Aorta (tissue), 5 donors: Measurements from ENCODE around the gene RPRD1B. TPM values are rescaled to one million over a fixed set of nuclear protein-coding genes. Genes with fewer than 3 reads are reported as not detected.
"Not testable (repeated sequence)": the region's sequence is repeated elsewhere in the genome, so short reads cannot be mapped to it uniquely, and the experiment has no call there.

Source experiments
- ATAC-seq: fragments of 200-7000 bp; cut with Tn5 transposase; one replicate; pipeline ENCODE4 v1.9.1; 2022; ENCODE audit warnings: moderate library complexity; ENCODE audit not compliant: low FRiP score
- DNase-seq, 2 donors: peaks; one replicate each; pipeline ENCODE4 v3.0.0-alpha.2; 2020
- H3K27ac ChIP-seq, 2 donors: one replicate each; pipeline ENCODE4 v1.5.1; 2013; ENCODE audit warnings: low read length in 2 of 2, mild to moderate bottlenecking in 2 of 2, moderate library complexity in 2 of 2, control low read depth in 1 of 2, inconsistent platforms in 1 of 2, low read depth in 1 of 2
- H3K27me3 ChIP-seq, 2 donors: one replicate each; pipeline ENCODE4 v1.6.1; 2013; ENCODE audit warnings: control low read depth in 1 of 2, low read length in 1 of 2, mild to moderate bottlenecking in 1 of 2, moderate library complexity in 1 of 2; ENCODE audit not compliant: insufficient read depth in 2 of 2, control insufficient read depth in 1 of 2
- H3K36me3 ChIP-seq, 2 donors: one replicate each; pipeline ENCODE4 v1.6.1; 2013; ENCODE audit warnings: control low read depth in 1 of 2, low read length in 1 of 2, mild to moderate bottlenecking in 1 of 2; ENCODE audit not compliant: insufficient read depth in 2 of 2, control insufficient read depth in 1 of 2
- H3K4me1 ChIP-seq, 2 donors: one replicate each; pipeline ENCODE4 v1.6.1; 2013; ENCODE audit warnings: low read length in 2 of 2, control low read depth in 1 of 2, mild to moderate bottlenecking in 1 of 2, moderate library complexity in 1 of 2; ENCODE audit not compliant: insufficient read depth in 2 of 2, control insufficient read depth in 1 of 2
- H3K4me3 ChIP-seq, 2 donors: one replicate each; pipeline ENCODE4 v1.5.1; 2013; ENCODE audit warnings: low read length in 2 of 2, control low read depth in 1 of 2, mild to moderate bottlenecking in 1 of 2
- H3K9me3 ChIP-seq: one replicate; pipeline ENCODE4 v1.6.1; 2013; ENCODE audit warnings: mild to moderate bottlenecking, low read length; ENCODE audit not compliant: control insufficient read depth
- WGBS, 2 donors: extraction: QIAGEN DNeasy Blood & Tissue Kit; methylation state at CpG; one replicate each; pipeline ENCODE4 v1.1.7; 2013; 5-methylcytosine and 5-hydroxymethylcytosine counted together
- intact Hi-C, 2 donors: fragments of 100-400 bp; cut with DNase I; formaldehyde crosslinking; loops; one replicate each; pipeline versions ENCODE4 v1.14.2 to v1.15.0; 2022
- polyA plus RNA-seq, 2 donors: library from polyadenylated mRNA; stranded (reverse); fragments of 200-250 nt; gene quantifications; one replicate each; pipeline ENCODE4 v1.2.3, GENCODE V29; 2013
- total RNA-seq, 2 donors: library from RNA; stranded (reverse); fragmentation: NEBNext Ultra II Directional; extraction: Animal tissue kit (Norgen Biotek cat#: 25700); gene quantifications; one replicate each; pipeline ENCODE4 v1.2.1, GENCODE V29; 2021
- donor health status: healthy with polysubstance abuse.
- donor health status: Bipolar disorder and iron deficiency.
- donor health status: DM: no; HTN: no; CAD: no.
- donor health status: DM: no; HTN: no; CAD: no.
- donor health status: DM: yes; HTN: yes; CAD: no.

RPRD1B gene
- total and polyA plus RNA-seq, 4 donors = 6.9 to 43.5 (median 21.9) TPM

DNA sequence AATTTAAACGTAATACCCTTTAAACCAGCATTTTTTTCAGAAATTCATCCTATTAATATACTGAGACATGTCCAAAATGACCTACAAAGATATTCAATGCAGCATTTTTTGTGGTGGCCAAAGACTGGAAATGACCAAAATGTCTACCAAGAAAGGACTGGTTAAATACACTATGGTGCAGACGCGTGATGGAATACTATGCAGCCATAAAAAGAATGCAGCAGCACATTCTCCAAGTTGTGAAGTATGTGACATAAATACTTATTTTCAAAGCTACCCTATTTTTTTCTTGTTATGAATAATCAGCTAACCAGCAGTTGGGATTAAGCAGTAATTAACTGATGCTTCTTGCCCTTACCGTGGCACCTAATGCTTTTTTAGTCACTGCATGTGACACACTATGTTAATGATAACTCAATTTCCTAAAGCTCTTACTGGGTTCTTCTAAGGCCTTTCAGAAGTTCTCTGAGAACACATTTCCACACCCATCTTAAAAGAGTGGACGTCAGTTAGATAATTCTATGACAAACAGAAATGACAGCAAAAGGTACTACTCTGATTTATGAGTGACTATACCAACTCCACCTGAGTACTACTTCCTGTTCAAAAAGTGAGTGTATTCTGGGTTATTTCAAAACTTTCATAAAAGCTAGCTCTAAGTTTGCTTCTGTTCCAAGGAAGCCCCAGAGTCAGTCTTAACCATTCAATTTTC lies 25.2 kb upstream of the RPRD1B start:
- peaks cover 3 to 4% of the 10 kb centered on the region in 2 donors for H3K36me3 ChIP-seq

GRCh38 chr20:38009416-38009815 lies 24.1 kb upstream of the RPRD1B start:
- intact Hi-C loops, H3K4me1 ChIP-seq, DNase-seq, H3K27ac ChIP-seq, ATAC-seq, H3K4me3 ChIP-seq, H3K27me3 ChIP-seq, H3K9me3 ChIP-seq, H3K36me3 ChIP-seq: not testable (repeated sequence)
- WGBS, 2 donors = 92 to 98% methylated on average over 5 of the region's 5 CpGs

More for the DNA sequence above, 25.2 kb upstream of the RPRD1B start:
- DNase-seq = no peak
- Histone ChIP-seq H3K27ac (no peak overlapping the region), H3K4me1 (no peaks in the 10 kb centered on the region), H3K27me3 (no peaks in the 10 kb centered on the region), H3K4me3 (no peak overlapping the region), H3K9me3 (no peaks in the 10 kb centered on the region)
- ATAC-seq = no peak
- intact Hi-C loops = no loop called here
- WGBS, 2 donors = 95% methylated on average over 5 of the region's 5 CpGs

GRCh38 chr20:38011696-38012095 lies 21.9 kb upstream of the RPRD1B start:
- Histone ChIP-seq H3K27me3 (no peaks in the 10 kb centered on the region), H3K27ac (no peak overlapping the region), H3K4me3 (no peak overlapping the region), H3K36me3 (peaks cover 5 to 11% of the 10 kb centered on the region in 2 donors), H3K9me3 (no peaks in the 10 kb centered on the region), H3K4me1 (no peaks in the 10 kb centered on the region)
- WGBS, 2 donors = 93 to 94% methylated on average over 5 of the region's 5 CpGs
- DNase-seq = no peak
- intact Hi-C loops = no loop called here
- no peak for ATAC-seq

DNA sequence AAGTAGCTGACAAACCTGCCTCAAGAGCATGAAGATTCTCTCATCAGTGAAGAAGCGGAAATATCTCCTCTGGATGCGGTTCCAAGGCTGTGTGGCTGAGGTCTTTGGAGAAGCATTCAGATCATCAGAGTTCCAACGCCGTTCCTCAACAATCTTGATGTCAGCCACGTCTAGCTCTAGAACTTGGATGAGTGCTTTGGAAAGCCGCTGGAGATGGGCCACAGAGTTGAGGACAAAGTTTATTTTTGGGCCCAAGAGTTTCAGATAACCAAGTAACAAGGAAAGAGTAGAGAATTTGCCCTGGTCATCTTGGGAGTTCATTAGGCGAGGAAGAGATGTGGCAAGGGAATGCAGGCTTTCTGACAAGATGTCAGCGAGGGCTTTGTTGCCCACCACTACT lies 21.2 kb upstream of the RPRD1B start:
- no peak for DNase-seq
- no peak for ATAC-seq
- no peaks in the 10 kb centered on the region for H3K4me1 ChIP-seq
- no peak overlapping the region for H3K27ac ChIP-seq
- intact Hi-C loops = no loop called here
- H3K27me3 ChIP-seq = no peaks in the 10 kb centered on the region
- H3K4me3 ChIP-seq = no peak overlapping the region
- peaks cover 3 to 11% of the 10 kb centered on the region in 2 donors for H3K36me3 ChIP-seq
- 93 to 95% methylated on average over 8 of the region's 8 CpGs for WGBS, 2 donors
- no peaks in the 10 kb centered on the region for H3K9me3 ChIP-seq

GRCh38 chr20:38013887-38014286 lies 19.7 kb upstream of the RPRD1B start:
- ATAC-seq (no peak), DNase-seq (no peak)
- H3K4me3 ChIP-seq = no peak overlapping the region
- no peaks in the 10 kb centered on the region for H3K9me3 ChIP-seq
- H3K27me3 ChIP-seq = no peaks in the 10 kb centered on the region
- no peaks in the 10 kb centered on the region for H3K4me1 ChIP-seq
- intact Hi-C loops = no loop called here
- 86 to 89% methylated on average over 2 of the region's 2 CpGs for WGBS, 2 donors
- no peak overlapping the region for H3K27ac ChIP-seq
- H3K36me3 ChIP-seq = peaks cover 5 to 12% of the 10 kb centered on the region in 2 donors

DNA sequence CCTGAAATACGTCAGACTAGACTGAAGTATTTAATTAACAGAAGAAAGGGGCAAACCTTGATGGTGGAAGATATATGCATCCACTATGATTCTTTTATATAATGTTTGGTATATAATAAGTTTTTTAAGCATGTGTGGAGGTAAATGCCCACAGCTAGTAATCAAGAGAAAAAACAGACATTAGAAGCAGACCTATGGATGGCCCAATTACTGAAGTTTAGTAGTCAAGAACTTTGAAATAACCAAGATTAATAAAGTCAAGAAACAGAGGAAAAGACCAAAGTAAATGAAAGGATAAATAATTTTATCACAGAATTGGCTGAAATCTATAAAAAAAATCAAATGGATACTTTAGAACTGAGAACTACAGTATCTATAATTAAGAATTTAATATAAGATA lies 15.6 kb upstream of the RPRD1B start:
- DNase-seq = no peak
- no peak overlapping the region for H3K27ac ChIP-seq
- no peaks in the 10 kb centered on the region for H3K9me3 ChIP-seq
- no peak overlapping the region for H3K4me3 ChIP-seq
- 98 to 100% methylated on average over 1 of the region's 1 CpG for WGBS, 2 donors
- H3K27me3 ChIP-seq = no peaks in the 10 kb centered on the region
- peaks cover 5 to 10% of the 10 kb centered on the region in 2 donors for H3K36me3 ChIP-seq
- H3K4me1 ChIP-seq = no peaks in the 10 kb centered on the region
- ATAC-seq = no peak
- intact Hi-C loops = no loop called here

GRCh38 chr20:38018385-38018784 lies 15.2 kb upstream of the RPRD1B start:
- peaks cover 5 to 9% of the 10 kb centered on the region in 2 donors for H3K36me3 ChIP-seq
- no peaks in the 10 kb centered on the region for H3K9me3 ChIP-seq
- ATAC-seq = no peak
- 98 to 99% methylated on average over 2 of the region's 2 CpGs for WGBS, 2 donors
- no peaks in the 10 kb centered on the region for H3K27me3 ChIP-seq
- intact Hi-C loops = no loop called here
- H3K27ac ChIP-seq = no peak overlapping the region
- no peak for DNase-seq
- H3K4me3 ChIP-seq = no peak overlapping the region
- no peaks in the 10 kb centered on the region for H3K4me1 ChIP-seq

DNA sequence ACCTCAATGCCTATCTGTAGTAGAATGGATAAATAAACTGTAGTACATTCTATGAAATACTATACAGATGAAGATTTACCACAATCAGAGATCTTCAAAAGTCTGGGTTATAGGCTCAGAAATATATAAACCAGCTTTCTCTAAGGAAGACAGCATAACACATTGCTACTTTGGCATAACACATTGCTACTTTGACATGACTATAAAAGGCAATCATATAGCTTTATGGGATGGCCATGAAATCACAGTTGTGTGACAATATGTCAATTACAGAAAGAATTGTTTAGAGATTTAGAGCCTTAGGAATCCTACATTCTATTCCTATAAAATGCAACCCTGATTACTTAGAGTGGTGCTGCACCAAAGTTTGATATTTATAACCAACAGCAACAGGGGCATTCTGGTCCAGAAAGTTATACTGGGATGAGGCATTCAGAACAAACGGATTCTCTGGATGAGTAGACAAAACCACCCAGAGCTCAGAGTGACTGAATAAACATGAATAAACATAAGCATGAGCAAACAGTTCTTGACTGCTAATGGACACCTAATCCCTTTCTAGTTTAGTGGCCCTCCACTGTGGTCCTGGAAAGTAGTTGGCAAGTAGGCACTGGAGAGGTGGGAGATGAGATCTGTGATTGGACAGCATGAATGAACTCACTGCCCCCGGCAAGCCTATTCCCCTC lies 12.3 kb upstream of the RPRD1B start:
- Histone ChIP-seq H3K36me3 (peaks cover 2% of the 10 kb centered on the region in 2 donors), H3K9me3 (no peaks in the 10 kb centered on the region), H3K4me3 (no peak overlapping the region), H3K4me1 (no peaks in the 10 kb centered on the region), H3K27ac (no peak overlapping the region), H3K27me3 (no peaks in the 10 kb centered on the region)
- DNase-seq (no peak), ATAC-seq (no peak)
- intact Hi-C loops = no loop called here
- 83 to 86% methylated on average over 2 of the region's 2 CpGs for WGBS, 2 donors
